Prostate gland (tissue), 2 donors: ENCODE measurements around the gene BBOX1.

ENCODE experiments used
- POLR2A ChIP-seq: fragments of 450-650 bp; IDR thresholded peaks from one replicate; pipeline ENCODE4 v1.6.1; 2016; ENCODE audit warnings: antibody characterized with exemption, mild to moderate bottlenecking
- POLR2AphosphoS5 ChIP-seq: sonication (generic); formaldehyde crosslinking; IDR thresholded peaks from one replicate; pipeline ENCODE4 v1.6.1; 2017; ENCODE audit warnings: antibody characterized with exemption
- TF ChIP-seq, protein P1 (sequence below), 4 experiments: fragments of 200-600 bp in 2 of 4; fragments of 450-650 bp in 2 of 4; sonication (generic) in 2 of 4; IDR thresholded peaks; 1 replicate in 3 of 4; 2 replicates in 1 of 4; pipeline ENCODE4 v1.5.1; 2016 to 2019; ENCODE audit warnings: antibody characterized with exemption in 4 of 4, mild to moderate bottlenecking in 2 of 4, moderate library complexity in 2 of 4

DNA sequence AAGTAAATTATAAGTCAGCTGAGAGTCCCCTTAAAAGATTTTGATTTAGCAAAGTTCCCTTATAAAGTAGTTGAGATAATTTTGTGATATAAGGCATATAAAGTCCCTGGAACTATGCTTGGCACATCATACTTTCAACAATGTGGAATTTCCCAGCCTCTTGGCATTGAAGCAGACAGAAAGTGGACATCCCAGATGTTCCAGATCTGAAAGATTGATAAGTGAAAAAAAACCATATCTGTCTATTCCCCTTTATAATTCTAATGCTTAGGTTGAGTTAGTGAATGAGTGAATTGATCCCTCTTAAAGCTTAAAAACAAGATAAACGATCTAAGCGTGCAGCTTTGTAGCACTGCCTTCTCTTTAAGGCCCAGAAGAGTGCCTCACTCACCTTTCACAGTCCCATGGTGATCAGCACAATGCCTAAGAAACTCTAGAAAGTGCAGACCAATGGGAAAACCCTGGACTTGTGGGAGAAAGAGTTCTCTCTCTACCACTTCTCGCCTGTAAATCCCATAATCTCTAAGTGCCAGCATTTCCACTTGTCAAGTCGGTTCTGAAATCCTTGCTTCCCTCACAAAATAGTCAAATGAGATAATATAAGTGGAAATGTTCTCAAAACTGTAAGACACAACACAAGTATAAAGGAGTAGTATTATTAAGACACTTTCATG is 28.9 kb upstream of the BBOX1 start:
- TF ChIP-seq, protein P1, sequence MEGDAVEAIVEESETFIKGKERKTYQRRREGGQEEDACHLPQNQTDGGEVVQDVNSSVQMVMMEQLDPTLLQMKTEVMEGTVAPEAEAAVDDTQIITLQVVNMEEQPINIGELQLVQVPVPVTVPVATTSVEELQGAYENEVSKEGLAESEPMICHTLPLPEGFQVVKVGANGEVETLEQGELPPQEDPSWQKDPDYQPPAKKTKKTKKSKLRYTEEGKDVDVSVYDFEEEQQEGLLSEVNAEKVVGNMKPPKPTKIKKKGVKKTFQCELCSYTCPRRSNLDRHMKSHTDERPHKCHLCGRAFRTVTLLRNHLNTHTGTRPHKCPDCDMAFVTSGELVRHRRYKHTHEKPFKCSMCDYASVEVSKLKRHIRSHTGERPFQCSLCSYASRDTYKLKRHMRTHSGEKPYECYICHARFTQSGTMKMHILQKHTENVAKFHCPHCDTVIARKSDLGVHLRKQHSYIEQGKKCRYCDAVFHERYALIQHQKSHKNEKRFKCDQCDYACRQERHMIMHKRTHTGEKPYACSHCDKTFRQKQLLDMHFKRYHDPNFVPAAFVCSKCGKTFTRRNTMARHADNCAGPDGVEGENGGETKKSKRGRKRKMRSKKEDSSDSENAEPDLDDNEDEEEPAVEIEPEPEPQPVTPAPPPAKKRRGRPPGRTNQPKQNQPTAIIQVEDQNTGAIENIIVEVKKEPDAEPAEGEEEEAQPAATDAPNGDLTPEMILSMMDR (IDR thresholded peaks at IDR 0.05) = no peak
- TF ChIP-seq POLR2A = no peak
- TF ChIP-seq POLR2AphosphoS5 = no peak
